ENCODE measurements around the gene SPSB2. TPM values are rescaled to one million over a fixed set of nuclear protein-coding genes. Genes with fewer than 3 reads are reported as not detected.

The SPSB2 gene, protein sequence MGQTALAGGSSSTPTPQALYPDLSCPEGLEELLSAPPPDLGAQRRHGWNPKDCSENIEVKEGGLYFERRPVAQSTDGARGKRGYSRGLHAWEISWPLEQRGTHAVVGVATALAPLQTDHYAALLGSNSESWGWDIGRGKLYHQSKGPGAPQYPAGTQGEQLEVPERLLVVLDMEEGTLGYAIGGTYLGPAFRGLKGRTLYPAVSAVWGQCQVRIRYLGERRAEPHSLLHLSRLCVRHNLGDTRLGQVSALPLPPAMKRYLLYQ
- 10 to 100 TPM in 3 of 4 donors, 1 to 10 TPM in 1; 9.7 to 22.5 (median 12.7) TPM for polyA plus RNA-seq
- long read RNA-seq, donor 1, transcript SPSB2-205 (3 exons, 1,236 nt) = major isoform, 6 of 26 reads
- long read RNA-seq, donor 1, partial matches to known transcripts = 20 of 26 reads
- long read RNA-seq, donor 1, other reads (novel, unspliced or antisense) = 0 of 26 reads
- long read RNA-seq, donor 2 = 0 reads
- long read RNA-seq, donor 3, partial matches to known transcripts = 142 of 171 reads
- long read RNA-seq, donor 3, other reads (novel, unspliced or antisense) = 26 of 171 reads
- long read RNA-seq, donor 4 = 0 reads
- long read RNA-seq, donor 5, partial matches to known transcripts = 5 of 9 reads
- long read RNA-seq, donor 5, other reads (novel, unspliced or antisense) = 0 of 9 reads
- long read RNA-seq, donor 6, partial matches to known transcripts = 0 of 4 reads
- long read RNA-seq, donor 6, other reads (novel, unspliced or antisense) = 0 of 4 reads
- long read RNA-seq, donor 7 = 0 reads
- long read RNA-seq, donor 8 = 0 reads
- long read RNA-seq, donor 9, partial matches to known transcripts = 0 of 2 reads
- long read RNA-seq, donor 9, other reads (novel, unspliced or antisense) = 0 of 2 reads
- long read RNA-seq, donor 10, partial matches to known transcripts = 10 of 11 reads
- long read RNA-seq, donor 10, other reads (novel, unspliced or antisense) = 0 of 11 reads

DNA sequence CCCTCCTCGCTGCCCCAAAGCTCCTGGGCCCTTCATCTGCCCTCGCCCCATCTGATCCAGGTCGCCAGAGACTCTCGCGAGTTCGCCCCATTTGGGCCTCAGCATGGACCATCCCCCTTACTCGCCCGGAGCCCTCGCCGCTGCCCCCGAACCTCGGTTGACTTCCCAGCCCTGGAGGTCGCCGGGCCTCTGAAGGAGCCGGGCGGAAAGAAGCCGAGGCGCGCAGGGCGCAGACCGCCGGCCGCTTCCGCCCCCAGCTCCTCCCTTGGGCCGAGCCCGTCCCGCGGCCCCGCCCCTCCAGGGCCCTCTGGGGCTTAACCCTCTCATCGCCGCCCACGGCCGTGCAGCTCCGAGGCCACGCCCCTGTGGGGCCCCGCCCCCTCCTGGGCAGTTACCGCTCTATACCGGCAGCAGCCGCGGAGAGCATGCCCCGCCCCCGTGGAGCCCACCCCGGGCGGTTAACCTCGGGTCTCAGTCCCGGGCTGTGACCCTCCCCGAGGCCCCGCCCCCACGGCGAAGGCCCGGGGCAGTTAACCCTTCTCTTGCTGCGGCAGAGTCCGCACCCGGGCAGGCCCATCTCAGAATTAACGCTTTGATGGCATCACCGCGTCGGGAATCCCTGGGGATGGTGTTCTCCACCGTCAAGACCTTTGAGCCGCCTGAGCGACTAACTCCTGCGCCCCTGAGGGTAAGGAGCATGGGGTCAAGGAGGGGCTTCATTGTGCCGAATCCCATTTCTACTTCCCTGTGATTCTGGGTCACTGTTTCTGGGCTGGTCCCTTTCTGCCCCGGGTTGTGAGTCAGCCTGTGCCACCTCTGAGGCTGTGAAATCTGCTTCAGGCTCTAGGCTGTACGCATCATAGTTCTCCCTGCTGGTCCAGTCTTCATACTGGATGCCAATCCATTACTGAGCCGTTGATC is at the start of gene SPSB2:
SPSB2 (minus strand) TSS at position 210 of the 921 bp plus-strand sequence. CDS start 402 bp downstream, outside the sequence.
- Histone ChIP-seq H3K27me3 (ENCODE audit: control insufficient read depth in 3 of 3, insufficient read depth in 3 of 3, low read length in 3 of 3) (no peaks in the 10 kb centered on the region), H3K9me3 (ENCODE audit: control insufficient read depth in 2 of 2, insufficient read depth in 1 of 2, low read depth in 1 of 2, low read length in 1 of 2) (no peaks in the 10 kb centered on the region), H3K36me3 (ENCODE audit: control insufficient read depth in 3 of 3, insufficient read depth in 2 of 3, low read depth in 1 of 3, low read length in 3 of 3) (peaks cover 0 to 48% (median 3%) of the 10 kb centered on the region in 3 donors), H3K4me1 (ENCODE audit: control insufficient read depth in 3 of 3, insufficient read depth in 2 of 3, low read depth in 1 of 3, low read length in 2 of 3) (peaks cover 0 to 41% (median 3%) of the 10 kb centered on the region in 3 donors), H3K27ac (ENCODE audit: low read depth in 1 of 3, low read length in 2 of 3) (peak within 1 kb of the TSS; percentile 75 to 94 (median 83)), H3K4me3 (ENCODE audit: low read depth in 1 of 3, low read length in 3 of 3) (peak within 1 kb of the TSS; percentile 59 to 95 (median 62))
- FAIRE-seq (no peak), DNase-seq (peak; percentile 96 to 99)
- 0 to 1% (median 1%) methylated on average over 46 to 66 of the region's 66 CpGs for WGBS, 3 donors

DNA sequence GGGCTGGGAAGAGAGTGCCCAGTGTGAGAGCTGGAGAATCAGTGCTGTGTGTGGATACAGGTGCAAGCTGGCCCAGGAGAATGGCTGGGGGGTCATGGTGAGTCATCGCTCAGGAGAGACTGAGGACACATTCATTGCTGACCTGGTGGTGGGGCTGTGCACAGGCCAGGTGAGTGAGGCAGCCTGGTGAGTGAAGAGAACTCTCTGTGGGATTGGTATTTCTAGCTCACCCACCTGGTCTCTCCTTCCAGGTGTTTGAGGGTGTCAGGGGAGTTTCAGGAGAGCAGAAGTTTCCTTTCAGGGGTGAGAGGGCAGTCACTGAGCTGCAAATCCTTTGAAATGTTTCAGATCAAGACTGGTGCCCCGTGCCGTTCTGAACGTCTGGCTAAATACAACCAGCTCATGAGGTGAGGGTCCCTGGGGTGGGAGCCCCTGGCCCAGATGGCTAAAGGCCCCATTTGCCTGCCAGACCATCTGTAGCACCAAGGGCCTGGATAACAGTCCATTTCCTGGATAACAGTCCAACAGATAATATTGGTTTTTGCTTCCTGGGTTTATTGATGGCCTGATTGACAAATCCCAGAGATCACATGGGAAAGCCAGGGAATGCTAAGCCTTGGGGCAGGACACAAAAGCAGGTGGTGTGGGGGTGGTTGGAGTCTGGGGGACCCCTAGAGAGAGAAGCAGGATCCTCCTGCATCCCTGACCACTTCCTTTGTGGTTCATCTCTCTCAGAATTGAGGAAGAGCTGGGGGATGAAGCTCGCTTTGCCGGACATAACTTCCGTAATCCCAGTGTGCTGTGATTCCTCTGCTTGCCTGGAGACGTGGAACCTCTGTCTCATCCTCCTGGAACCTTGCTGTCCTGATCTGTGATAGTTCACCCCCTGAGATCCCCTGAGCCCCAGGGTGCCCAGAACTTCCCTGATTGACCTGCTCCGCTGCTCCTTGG is 49.2 kb upstream of the SPSB2 start:
- WGBS, 3 donors = 81 to 88% (median 86%) methylated on average over 9 of the region's 9 CpGs
- FAIRE-seq = no peak
- H3K9me3 ChIP-seq (ENCODE audit: control insufficient read depth in 2 of 2, insufficient read depth in 1 of 2, low read depth in 1 of 2, low read length in 1 of 2) = no peaks in the 10 kb centered on the region
- peaks cover 0 to 3% (median 0%) of the 10 kb centered on the region in 3 donors for H3K36me3 ChIP-seq (ENCODE audit: control insufficient read depth in 3 of 3, insufficient read depth in 2 of 3, low read depth in 1 of 3, low read length in 3 of 3)
- H3K27me3 ChIP-seq (ENCODE audit: control insufficient read depth in 3 of 3, insufficient read depth in 3 of 3, low read length in 3 of 3) = no peaks in the 10 kb centered on the region
- H3K27ac ChIP-seq (ENCODE audit: low read depth in 1 of 3, low read length in 2 of 3) = peak overlapping the region in 1 of 3 donors; percentile 8
- H3K4me3 ChIP-seq (ENCODE audit: low read depth in 1 of 3, low read length in 3 of 3) = no peak overlapping the region
- no peak for DNase-seq
- peaks cover 3 to 24% (median 7%) of the 10 kb centered on the region in 3 donors for H3K4me1 ChIP-seq (ENCODE audit: control insufficient read depth in 3 of 3, insufficient read depth in 2 of 3, low read depth in 1 of 3, low read length in 2 of 3)

DNA sequence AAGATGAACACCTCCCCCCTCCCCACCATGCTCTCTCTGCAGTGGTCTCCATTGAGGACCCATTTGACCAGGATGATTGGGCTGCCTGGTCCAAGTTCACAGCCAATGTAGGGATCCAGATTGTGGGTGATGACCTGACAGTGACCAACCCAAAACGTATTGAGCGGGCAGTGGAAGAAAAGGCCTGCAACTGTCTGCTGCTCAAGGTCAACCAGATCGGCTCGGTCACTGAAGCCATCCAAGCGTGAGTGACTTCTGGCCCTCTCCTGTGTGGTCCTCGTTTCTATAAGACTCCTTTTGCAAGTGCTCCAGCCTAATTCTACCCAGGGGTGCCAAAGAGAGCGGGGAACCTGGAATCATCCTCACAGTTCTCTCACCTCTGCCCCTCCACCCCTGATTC is 48.4 kb upstream of the SPSB2 start:
- H3K9me3 ChIP-seq (ENCODE audit: control insufficient read depth in 2 of 2, insufficient read depth in 1 of 2, low read depth in 1 of 2, low read length in 1 of 2) = no peaks in the 10 kb centered on the region
- H3K4me3 ChIP-seq (ENCODE audit: low read depth in 1 of 3, low read length in 3 of 3) = no peak overlapping the region
- DNase-seq (no peak), FAIRE-seq (no peak)
- no peaks in the 10 kb centered on the region for H3K27me3 ChIP-seq (ENCODE audit: control insufficient read depth in 3 of 3, insufficient read depth in 3 of 3, low read length in 3 of 3)
- H3K4me1 ChIP-seq (ENCODE audit: control insufficient read depth in 3 of 3, insufficient read depth in 2 of 3, low read depth in 1 of 3, low read length in 2 of 3) = peaks cover 3 to 18% (median 7%) of the 10 kb centered on the region in 3 donors
- 83 to 89% (median 88%) methylated on average over 7 of the region's 7 CpGs for WGBS, 3 donors
- no peak overlapping the region for H3K27ac ChIP-seq (ENCODE audit: low read depth in 1 of 3, low read length in 2 of 3)
- H3K36me3 ChIP-seq (ENCODE audit: control insufficient read depth in 3 of 3, insufficient read depth in 2 of 3, low read depth in 1 of 3, low read length in 3 of 3) = peaks cover 0 to 6% (median 0%) of the 10 kb centered on the region in 3 donors

DNA sequence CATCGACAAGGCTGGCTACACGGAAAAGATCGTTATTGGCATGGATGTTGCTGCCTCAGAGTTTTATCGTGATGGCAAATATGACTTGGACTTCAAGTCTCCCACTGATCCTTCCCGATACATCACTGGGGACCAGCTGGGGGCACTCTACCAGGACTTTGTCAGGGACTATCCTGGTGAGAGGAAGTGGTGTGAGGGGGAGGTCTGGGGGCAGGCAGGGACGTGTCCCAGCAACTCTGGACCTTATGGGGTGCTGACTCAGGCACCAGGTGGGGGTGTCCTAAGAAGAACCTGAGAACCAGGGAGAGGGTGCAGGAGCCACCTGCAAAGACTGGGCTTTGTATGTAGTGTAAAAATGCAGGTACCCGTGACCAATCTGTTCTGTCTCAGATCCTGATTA is 46.5 kb upstream of the SPSB2 start:
- no peak overlapping the region for H3K27ac ChIP-seq (ENCODE audit: low read depth in 1 of 3, low read length in 2 of 3)
- peaks cover 0 to 11% (median 0%) of the 10 kb centered on the region in 3 donors for H3K27me3 ChIP-seq (ENCODE audit: control insufficient read depth in 3 of 3, insufficient read depth in 3 of 3, low read length in 3 of 3)
- DNase-seq = no peak
- peaks cover 0 to 10% (median 0%) of the 10 kb centered on the region in 3 donors for H3K36me3 ChIP-seq (ENCODE audit: control insufficient read depth in 3 of 3, insufficient read depth in 2 of 3, low read depth in 1 of 3, low read length in 3 of 3)
- no peak for FAIRE-seq
- no peaks in the 10 kb centered on the region for H3K9me3 ChIP-seq (ENCODE audit: control insufficient read depth in 2 of 2, insufficient read depth in 1 of 2, low read depth in 1 of 2, low read length in 1 of 2)
- WGBS, 3 donors = 61 to 81% (median 75%) methylated on average over 7 of the region's 7 CpGs
- H3K4me1 ChIP-seq (ENCODE audit: control insufficient read depth in 3 of 3, insufficient read depth in 2 of 3, low read depth in 1 of 3, low read length in 2 of 3) = peaks cover 0 to 9% (median 5%) of the 10 kb centered on the region in 3 donors
- no peak overlapping the region for H3K4me3 ChIP-seq (ENCODE audit: low read depth in 1 of 3, low read length in 3 of 3)

DNA sequence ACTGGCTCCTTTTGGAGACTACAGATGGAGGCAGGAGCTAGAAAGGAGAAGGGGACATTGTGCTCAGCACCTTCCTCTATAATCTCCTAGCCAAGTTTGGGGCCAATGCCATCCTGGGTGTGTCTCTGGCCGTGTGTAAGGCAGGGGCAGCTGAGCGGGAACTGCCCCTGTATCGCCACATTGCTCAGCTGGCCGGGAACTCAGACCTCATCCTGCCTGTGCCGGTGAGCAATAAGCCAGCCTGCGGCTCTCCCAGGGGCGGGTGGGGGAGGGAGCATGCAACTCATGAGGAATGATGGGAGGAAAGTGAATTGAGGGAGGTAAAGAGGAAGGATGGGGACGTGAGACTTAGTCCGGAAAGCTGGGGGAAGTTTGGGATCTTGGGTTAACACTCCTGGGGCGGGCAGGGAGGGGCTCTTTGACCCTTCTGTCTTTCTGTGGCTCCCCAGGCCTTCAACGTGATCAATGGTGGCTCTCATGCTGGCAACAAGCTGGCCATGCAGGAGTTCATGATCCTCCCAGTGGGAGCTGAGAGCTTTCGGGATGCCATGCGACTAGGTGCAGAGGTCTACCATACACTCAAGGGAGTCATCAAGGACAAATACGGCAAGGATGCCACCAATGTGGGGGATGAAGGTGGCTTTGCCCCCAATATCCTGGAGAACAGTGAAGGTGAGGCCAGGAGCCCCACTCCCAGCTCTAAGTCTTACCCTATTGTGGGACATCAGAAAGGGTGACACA is 44.6 kb upstream of the SPSB2 start:
- DNase-seq = no peak
- H3K27ac ChIP-seq (ENCODE audit: low read depth in 1 of 3, low read length in 2 of 3) = no peak overlapping the region
- no peak for FAIRE-seq
- H3K36me3 ChIP-seq (ENCODE audit: control insufficient read depth in 3 of 3, insufficient read depth in 2 of 3, low read depth in 1 of 3, low read length in 3 of 3) = peaks cover 0 to 10% (median 0%) of the 10 kb centered on the region in 3 donors
- no peaks in the 10 kb centered on the region for H3K9me3 ChIP-seq (ENCODE audit: control insufficient read depth in 2 of 2, insufficient read depth in 1 of 2, low read depth in 1 of 2, low read length in 1 of 2)
- H3K4me3 ChIP-seq (ENCODE audit: low read depth in 1 of 3, low read length in 3 of 3) = no peak overlapping the region
- peaks cover 0 to 27% (median 0%) of the 10 kb centered on the region in 3 donors for H3K27me3 ChIP-seq (ENCODE audit: control insufficient read depth in 3 of 3, insufficient read depth in 3 of 3, low read length in 3 of 3)
- WGBS, 3 donors = 83 to 85% (median 84%) methylated on average over 14 of the region's 14 CpGs
- H3K4me1 ChIP-seq (ENCODE audit: control insufficient read depth in 3 of 3, insufficient read depth in 2 of 3, low read depth in 1 of 3, low read length in 2 of 3) = peaks cover 0 to 13% (median 5%) of the 10 kb centered on the region in 3 donors

DNA sequence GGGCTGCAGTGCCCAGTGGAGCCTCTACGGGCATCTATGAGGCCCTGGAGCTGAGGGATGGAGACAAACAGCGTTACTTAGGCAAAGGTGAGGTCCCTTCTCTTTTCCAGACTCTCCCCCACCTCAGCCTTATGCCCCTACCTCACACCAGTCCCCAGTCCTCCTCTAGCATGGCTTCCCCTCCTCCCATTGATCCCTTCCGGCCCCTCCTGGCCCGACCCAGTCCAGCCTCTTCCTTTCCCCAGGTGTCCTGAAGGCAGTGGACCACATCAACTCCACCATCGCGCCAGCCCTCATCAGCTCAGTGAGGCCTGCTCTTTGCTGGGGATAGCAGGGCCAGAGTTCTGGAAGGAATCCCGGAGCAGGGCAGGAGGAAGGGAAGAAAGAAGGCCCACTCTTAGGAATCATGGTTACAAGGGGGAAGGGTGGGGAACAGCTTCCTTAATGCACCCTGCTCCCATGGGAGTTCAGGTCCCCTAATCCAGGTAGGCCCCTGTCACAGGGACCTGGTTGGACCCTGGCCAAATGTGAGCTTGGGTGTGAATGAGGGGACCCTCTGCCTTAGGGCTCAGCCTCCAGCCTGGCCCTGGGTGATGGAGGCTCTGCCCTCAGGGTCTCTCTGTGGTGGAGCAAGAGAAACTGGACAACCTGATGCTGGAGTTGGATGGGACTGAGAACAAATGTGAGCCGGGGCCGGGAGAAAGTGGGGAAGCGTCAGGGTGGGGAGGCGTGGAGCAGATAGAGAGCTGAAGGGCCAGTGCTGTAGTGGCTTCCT is 43.5 kb upstream of the SPSB2 start:
- peaks cover 0 to 35% (median 0%) of the 10 kb centered on the region in 3 donors for H3K27me3 ChIP-seq (ENCODE audit: control insufficient read depth in 3 of 3, insufficient read depth in 3 of 3, low read length in 3 of 3)
- 93 to 95% (median 94%) methylated on average over 11 of the region's 11 CpGs for WGBS, 3 donors
- no peak for DNase-seq
- peaks cover 0 to 7% (median 0%) of the 10 kb centered on the region in 3 donors for H3K36me3 ChIP-seq (ENCODE audit: control insufficient read depth in 3 of 3, insufficient read depth in 2 of 3, low read depth in 1 of 3, low read length in 3 of 3)
- H3K27ac ChIP-seq (ENCODE audit: low read depth in 1 of 3, low read length in 2 of 3) = no peak overlapping the region
- H3K4me1 ChIP-seq (ENCODE audit: control insufficient read depth in 3 of 3, insufficient read depth in 2 of 3, low read depth in 1 of 3, low read length in 2 of 3) = peaks cover 0 to 13% (median 5%) of the 10 kb centered on the region in 3 donors
- no peaks in the 10 kb centered on the region for H3K9me3 ChIP-seq (ENCODE audit: control insufficient read depth in 2 of 2, insufficient read depth in 1 of 2, low read depth in 1 of 2, low read length in 1 of 2)
- no peak for FAIRE-seq
- H3K4me3 ChIP-seq (ENCODE audit: low read depth in 1 of 3, low read length in 3 of 3) = no peak overlapping the region

Data from small intestine (tissue), 16 donors.